Measurements from ENCODE around the gene ZNF487. TPM values are rescaled to one million over a fixed set of nuclear protein-coding genes. Genes with fewer than 3 reads are reported as not detected.
A peak's percentile ranks its signal among the peaks of the same experiment; 100 is the strongest.

Gene ZNF487
- total RNA-seq, 1 experiment from 2014 or later: 4.0 TPM

GRCh38 chr10:43417950-43418768 lies 18.8 kb upstream of the ZNF487 start:
- peak; percentile 15; the same call in 1 of the 2 replicates for ATAC-seq

DNA sequence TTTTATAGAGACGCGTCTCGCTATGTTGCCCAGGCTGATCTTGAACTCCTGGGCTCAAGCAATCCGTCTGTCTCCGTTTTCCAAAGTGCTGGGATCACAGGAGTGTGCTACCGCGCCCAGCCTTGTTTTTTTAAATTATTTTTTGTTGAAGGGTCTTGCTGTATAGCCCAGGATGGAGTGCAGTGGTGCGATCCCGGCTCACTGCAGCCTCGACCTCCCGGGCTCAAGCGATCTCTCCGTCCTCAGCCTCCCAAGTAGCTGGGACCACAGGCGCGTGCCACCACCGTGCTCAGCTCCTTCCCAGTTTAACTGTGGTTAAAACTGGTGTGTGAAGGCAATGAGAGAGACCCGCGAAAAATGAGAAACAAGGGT lies 16.9 kb upstream of the ZNF487 start:
- no TSS peak for BruUV-seq (replicated peaks)
- H3K36me3 ChIP-seq (ENCODE audit: control insufficient read depth in 1 of 2, insufficient read depth in 2 of 2, low read length in 2 of 2): no peaks in the 10 kb centered on the region
- peaks cover 33 to 44% of the 10 kb centered on the region in 2 experiments for H3K4me1 ChIP-seq (ENCODE audit: control insufficient read depth in 1 of 2, insufficient read depth in 2 of 2, low read length in 2 of 2)
- peak overlapping the region; percentile 76 for H3K4me2 ChIP-seq (ENCODE audit: low read length)
- H3K9me2 ChIP-seq (ENCODE audit: insufficient read depth): no peaks in the 10 kb centered on the region
- RAD21 ChIA-PET (ENCODE audit: low non-redundant PET in 1 of 2, low total read pairs in 2 of 2, uncharacterized antibody in 2 of 2, unreplicated experiment in 2 of 2): no interaction called here
- H3K9me3 ChIP-seq (ENCODE audit: control insufficient read depth in 1 of 2, insufficient read depth in 1 of 2, low read depth in 1 of 2, low read length in 2 of 2): no peaks in the 10 kb centered on the region
- POLR2A ChIA-PET: interaction anchor here (0.6 to 1.2 kb wide), 2 partner anchors 16 to 41 kb away, joined by 3 to 4 read pairs; no protein-coding TSS in a partner anchor
- H3K9ac ChIP-seq (ENCODE audit: low read length): peak overlapping the region; percentile 69
- H3K27me3 ChIP-seq (ENCODE audit: insufficient read depth, low read length): no peaks in the 10 kb centered on the region
- peak overlapping the region; percentile 90 for H3K27ac ChIP-seq (ENCODE audit: low read depth, low read length)
- H3K79me2 ChIP-seq (ENCODE audit: insufficient read depth, low read length): no peaks in the 10 kb centered on the region
- no peak for DNase-seq (ENCODE audit: low read depth, low spot score)
- ATAC-seq: peak; percentile 10
- no peaks in the 10 kb centered on the region for H4K20me1 ChIP-seq (ENCODE audit: insufficient read depth)
- H2AFZ ChIP-seq (ENCODE audit: low read depth, low read length, poor library complexity, severe bottlenecking): no peak overlapping the region
- intact Hi-C loops (cut with micrococcal nuclease): no loop called here
- H3K4me3 ChIP-seq (replicated peaks in 1 of 2; ENCODE audit: low read depth in 1 of 2, low read length in 2 of 2): peak overlapping the region in 1 of 2 experiments; percentile 55; a peak in 1 of 4 replicates
- CTCF ChIA-PET: no interaction called here
- no peak for TF ChIP-seq REST (IDR thresholded peaks at IDR 0.05; ENCODE audit: low read depth)
- no peak for TF ChIP-seq JUND (IDR thresholded peaks at IDR 0.05)
- TF ChIP-seq, protein P1, sequence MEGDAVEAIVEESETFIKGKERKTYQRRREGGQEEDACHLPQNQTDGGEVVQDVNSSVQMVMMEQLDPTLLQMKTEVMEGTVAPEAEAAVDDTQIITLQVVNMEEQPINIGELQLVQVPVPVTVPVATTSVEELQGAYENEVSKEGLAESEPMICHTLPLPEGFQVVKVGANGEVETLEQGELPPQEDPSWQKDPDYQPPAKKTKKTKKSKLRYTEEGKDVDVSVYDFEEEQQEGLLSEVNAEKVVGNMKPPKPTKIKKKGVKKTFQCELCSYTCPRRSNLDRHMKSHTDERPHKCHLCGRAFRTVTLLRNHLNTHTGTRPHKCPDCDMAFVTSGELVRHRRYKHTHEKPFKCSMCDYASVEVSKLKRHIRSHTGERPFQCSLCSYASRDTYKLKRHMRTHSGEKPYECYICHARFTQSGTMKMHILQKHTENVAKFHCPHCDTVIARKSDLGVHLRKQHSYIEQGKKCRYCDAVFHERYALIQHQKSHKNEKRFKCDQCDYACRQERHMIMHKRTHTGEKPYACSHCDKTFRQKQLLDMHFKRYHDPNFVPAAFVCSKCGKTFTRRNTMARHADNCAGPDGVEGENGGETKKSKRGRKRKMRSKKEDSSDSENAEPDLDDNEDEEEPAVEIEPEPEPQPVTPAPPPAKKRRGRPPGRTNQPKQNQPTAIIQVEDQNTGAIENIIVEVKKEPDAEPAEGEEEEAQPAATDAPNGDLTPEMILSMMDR (IDR thresholded peaks at IDR 0.05 in 2 of 3, conservative IDR thresholded peaks at IDR 0.05 in 1 of 3; ENCODE audit: borderline replicate concordance in 1 of 3, insufficient read depth in 1 of 3, low read depth in 2 of 3, low read length in 2 of 3): no peak
- TF ChIP-seq EGR1 (IDR thresholded peaks at IDR 0.05; ENCODE audit: low read depth): no peak
- TF ChIP-seq YY1 (IDR thresholded peaks at IDR 0.05; ENCODE audit: extremely low read depth, insufficient replicate concordance, low read depth, low read length): no peak
- no peak for TF ChIP-seq ZFX (IDR thresholded peaks at IDR 0.05)
- TF ChIP-seq, protein P2, sequence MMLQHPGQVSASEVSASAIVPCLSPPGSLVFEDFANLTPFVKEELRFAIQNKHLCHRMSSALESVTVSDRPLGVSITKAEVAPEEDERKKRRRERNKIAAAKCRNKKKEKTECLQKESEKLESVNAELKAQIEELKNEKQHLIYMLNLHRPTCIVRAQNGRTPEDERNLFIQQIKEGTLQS (IDR thresholded peaks at IDR 0.05): no peak
- TF ChIP-seq FOSL1 (IDR thresholded peaks at IDR 0.05; ENCODE audit: low read depth): no peak
- TF ChIP-seq CBX3 (IDR thresholded peaks at IDR 0.05; ENCODE audit: low read depth): no peak
- no peak for TF ChIP-seq SRF (IDR thresholded peaks at IDR 0.05; ENCODE audit: low read depth)
- TF ChIP-seq POLR2A (IDR thresholded peaks at IDR 0.05; ENCODE audit: borderline replicate concordance, extremely low read depth, insufficient read depth, insufficient read length): no peak
- no peak for TF ChIP-seq TCF7L2 (IDR thresholded peaks at IDR 0.05; ENCODE audit: borderline replicate concordance, extremely low read depth, insufficient read depth, insufficient read length)

More at GRCh38 chr10:43417950-43418768, 18.8 kb upstream of the ZNF487 start:
- Histone ChIP-seq H3K79me2 (ENCODE audit: insufficient read depth, low read length) (no peaks in the 10 kb centered on the region), H3K9me2 (ENCODE audit: insufficient read depth) (no peaks in the 10 kb centered on the region), H4K20me1 (ENCODE audit: insufficient read depth) (no peaks in the 10 kb centered on the region), H3K27ac (ENCODE audit: low read depth, low read length) (peak overlapping the region; percentile 36; the same call in 1 of the 2 replicates), H3K9ac (ENCODE audit: low read length) (peak overlapping the region; percentile 12), H3K4me2 (ENCODE audit: low read length) (peak overlapping the region; percentile 63), H3K4me1 (ENCODE audit: control insufficient read depth in 1 of 2, insufficient read depth in 2 of 2, low read length in 2 of 2) (peaks cover 33 to 44% of the 10 kb centered on the region in 2 experiments), H3K27me3 (ENCODE audit: insufficient read depth, low read length) (no peaks in the 10 kb centered on the region), H3K9me3 (ENCODE audit: control insufficient read depth in 1 of 2, insufficient read depth in 1 of 2, low read depth in 1 of 2, low read length in 2 of 2) (no peaks in the 10 kb centered on the region), H3K4me3 (replicated peaks in 1 of 2; ENCODE audit: low read depth in 1 of 2, low read length in 2 of 2) (0 out of 4 replicates have a peak overlapping the region, but pooled peaks of 1 of the 2 experiments have one; percentile 2), H3K36me3 (ENCODE audit: control insufficient read depth in 1 of 2, insufficient read depth in 2 of 2, low read length in 2 of 2) (no peaks in the 10 kb centered on the region), H2AFZ (ENCODE audit: low read depth, low read length, poor library complexity, severe bottlenecking) (peak overlapping the region; percentile 69)
- CTCF ChIA-PET: no interaction called here
- POLR2A ChIA-PET: interaction anchor here (0.9 to 1.1 kb wide), 2 partner anchors 9 to 10 kb away, joined by 3 read pairs; no protein-coding TSS in a partner anchor
- no peak for TF ChIP-seq CBX3 (IDR thresholded peaks at IDR 0.05; ENCODE audit: low read depth)
- no peak for TF ChIP-seq SIN3A (IDR thresholded peaks at IDR 0.05; ENCODE audit: low read depth)
- TF ChIP-seq FOSL1 (IDR thresholded peaks at IDR 0.05; ENCODE audit: low read depth): no peak
- TF ChIP-seq TCF7L2 (IDR thresholded peaks at IDR 0.05; ENCODE audit: borderline replicate concordance, extremely low read depth, insufficient read depth, insufficient read length): peak; percentile 88
- intact Hi-C loops (cut with micrococcal nuclease): loop anchor here (1.0 kb wide), 1 partner anchor 9 kb away; the partner anchor contains the start of gene HNRNPF
- no peak for DNase-seq (ENCODE audit: low read depth, low spot score)
- no TSS peak for BruUV-seq (replicated peaks)
- RAD21 ChIA-PET (ENCODE audit: low non-redundant PET in 1 of 2, low total read pairs in 2 of 2, uncharacterized antibody in 2 of 2, unreplicated experiment in 2 of 2): no interaction called here

Data from HCT116 (cell line).